GM21619 (cell line): ENCODE measurements around the gene EPAS1.

Experiments
- ATAC-seq: cut with Tn5 transposase; IDR thresholded peaks from one replicate; pipeline ENCODE4 v1.9.1; 2021; ENCODE audit not compliant: unreplicated experiment

EPAS1 gene

GRCh38 chr2:46300406-46300832, 3.2 kb downstream of the EPAS1 start:
- ATAC-seq: no peak

GRCh38 chr2:46302005-46302695, 4.9 kb downstream of the EPAS1 start:
- ATAC-seq: no peak

- ATAC-seq: no peak
Observed at GRCh38 chr2:46303233-46303632, 6.0 kb downstream of the EPAS1 start.

GRCh38 chr2:46303822-46304221, 6.6 kb downstream of the EPAS1 start:
- ATAC-seq: no peak

- no peak for ATAC-seq
Observed at GRCh38 chr2:46304635-46305034, 7.4 kb downstream of the EPAS1 start.

GRCh38 chr2:46305187-46305586, 8.0 kb downstream of the EPAS1 start:
- ATAC-seq: no peak

GRCh38 chr2:46305767-46306166, 8.6 kb downstream of the EPAS1 start:
- ATAC-seq: no peak

GRCh38 chr2:46306330-46306751, 9.1 kb downstream of the EPAS1 start:
- ATAC-seq: no peak

- no peak for ATAC-seq
Observed at GRCh38 chr2:46306988-46307655, 9.9 kb downstream of the EPAS1 start.

- no peak for ATAC-seq
Observed at GRCh38 chr2:46308081-46308480, 10.9 kb downstream of the EPAS1 start.

- ATAC-seq: no peak
Observed at GRCh38 chr2:46308629-46309028, 11.4 kb downstream of the EPAS1 start.

- no peak for ATAC-seq
Observed at GRCh38 chr2:46309052-46309953, 12.1 kb downstream of the EPAS1 start.

GRCh38 chr2:46310446-46310845, 13.2 kb downstream of the EPAS1 start:
- ATAC-seq: no peak

GRCh38 chr2:46311651-46312223, 14.5 kb downstream of the EPAS1 start:
- ATAC-seq: no peak

GRCh38 chr2:46313063-46313462, 15.9 kb downstream of the EPAS1 start:
- no peak for ATAC-seq

- no peak for ATAC-seq
Observed at GRCh38 chr2:46314065-46314835, 17.0 kb downstream of the EPAS1 start.

- no peak for ATAC-seq
Observed at GRCh38 chr2:46315103-46315890, 18.1 kb downstream of the EPAS1 start.

GRCh38 chr2:46317094-46317486, 19.9 kb downstream of the EPAS1 start:
- ATAC-seq: no peak

GRCh38 chr2:46318579-46319460, 21.6 kb downstream of the EPAS1 start:
- no peak for ATAC-seq
